Kasumi-1 (cell line): ENCODE measurements around the gene SHH.
A peak's percentile ranks its signal among the peaks of the same experiment; 100 is the strongest.

Source experiments
- DNase-seq, 2 experiments: peaks; one replicate each; lab custom pipeline; 2025; lab: John Stamatoyannopoulos, UW

Gene SHH

DNA sequence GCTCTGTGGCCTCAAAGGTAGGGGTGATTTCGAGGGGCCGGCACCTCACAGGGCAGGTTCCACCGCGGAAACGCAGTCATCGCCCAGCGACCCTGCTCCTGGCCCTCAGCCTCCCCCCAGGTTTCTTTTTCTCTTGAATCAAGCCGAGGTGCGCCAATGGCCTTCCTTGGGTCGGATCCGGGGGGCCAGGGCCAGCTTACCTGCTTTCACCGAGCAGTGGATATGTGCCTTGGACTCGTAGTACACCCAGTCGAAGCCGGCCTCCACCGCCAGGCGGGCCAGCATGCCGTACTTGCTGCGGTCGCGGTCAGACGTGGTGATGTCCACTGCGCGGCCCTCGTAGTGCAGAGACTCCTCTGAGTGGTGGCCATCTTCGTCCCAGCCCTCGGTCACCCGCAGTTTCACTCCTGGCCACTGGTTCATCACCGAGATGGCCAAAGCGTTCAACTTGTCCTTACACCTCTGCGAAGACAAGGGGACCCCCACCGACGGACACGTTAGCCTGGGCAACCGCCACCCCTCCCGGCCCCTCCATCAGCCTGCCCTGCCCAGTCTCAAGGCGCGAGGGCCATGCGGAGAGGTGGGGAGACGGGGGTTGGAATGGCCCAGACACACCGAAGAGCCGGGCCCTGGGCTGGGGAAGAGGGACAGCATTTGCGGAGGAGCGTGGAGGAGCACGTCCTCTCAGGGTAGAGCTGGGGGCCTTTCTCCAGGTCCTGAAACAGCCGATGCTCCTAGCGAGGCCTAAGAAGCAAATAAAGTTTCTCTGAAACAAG lies 6.0 kb downstream of the SHH start:
- DNase-seq, result no peak

DNA sequence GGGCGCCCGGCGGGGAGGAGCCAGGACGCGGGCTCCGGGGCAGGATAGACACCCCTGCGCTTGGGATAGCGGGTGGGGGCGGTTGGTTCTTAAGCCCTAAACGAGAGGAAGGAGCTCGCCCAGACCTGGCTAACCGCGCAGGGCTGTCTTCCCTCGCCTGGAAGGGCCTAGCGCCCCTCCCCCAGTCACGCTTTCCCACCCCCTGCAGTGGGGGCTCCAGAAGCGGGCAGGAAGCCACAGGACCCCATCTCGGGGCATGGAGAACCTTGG lies 6.5 kb downstream of the SHH start:
- no peak for DNase-seq

DNA sequence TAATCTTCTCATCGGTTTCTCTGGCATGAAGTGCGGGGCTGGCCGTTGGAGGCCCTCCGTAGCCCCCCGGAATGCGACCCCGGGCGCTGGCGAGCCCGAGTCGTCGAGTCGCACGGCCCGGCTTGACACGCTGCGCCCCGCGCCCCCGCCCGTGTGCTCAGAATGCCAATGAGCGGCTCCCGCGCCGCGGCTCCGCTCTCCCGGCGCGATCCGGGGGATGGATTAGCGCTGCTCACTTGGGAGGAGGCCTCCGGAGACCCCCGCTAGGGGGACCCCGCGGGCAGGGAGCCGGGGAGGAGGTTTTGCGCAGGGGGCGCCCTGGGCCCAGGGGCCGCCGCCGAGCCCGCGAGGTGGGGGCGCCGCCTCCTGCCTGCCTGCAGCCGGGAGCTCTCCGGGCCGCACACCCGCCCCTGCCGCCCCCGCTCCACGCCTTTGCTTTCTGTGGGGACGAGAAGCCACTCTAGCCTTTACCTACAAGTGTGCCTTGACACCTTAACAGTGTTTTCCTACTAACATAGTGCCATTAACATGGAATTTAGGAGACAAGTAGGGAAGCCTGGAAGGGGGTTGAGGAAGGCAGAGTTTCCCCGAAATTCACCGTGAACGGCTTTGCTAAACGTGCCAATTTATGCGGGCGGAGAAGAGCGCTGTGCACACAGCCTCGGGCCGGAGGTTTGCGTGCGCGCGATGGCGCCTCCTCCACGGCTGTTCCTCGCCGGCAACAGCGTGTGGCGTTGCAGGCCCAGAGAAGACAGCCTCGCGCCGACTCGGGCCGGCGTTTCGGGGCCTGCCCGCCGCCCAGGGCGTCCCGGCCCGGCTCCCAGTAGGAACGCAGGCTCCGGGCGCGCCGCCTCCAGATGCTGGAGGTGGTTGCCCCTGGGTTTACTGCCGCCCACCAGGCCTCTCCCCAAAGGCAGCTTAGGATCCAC lies 7.1 kb downstream of the SHH start:
- DNase-seq, result peak; percentile 63 to 66

DNA sequence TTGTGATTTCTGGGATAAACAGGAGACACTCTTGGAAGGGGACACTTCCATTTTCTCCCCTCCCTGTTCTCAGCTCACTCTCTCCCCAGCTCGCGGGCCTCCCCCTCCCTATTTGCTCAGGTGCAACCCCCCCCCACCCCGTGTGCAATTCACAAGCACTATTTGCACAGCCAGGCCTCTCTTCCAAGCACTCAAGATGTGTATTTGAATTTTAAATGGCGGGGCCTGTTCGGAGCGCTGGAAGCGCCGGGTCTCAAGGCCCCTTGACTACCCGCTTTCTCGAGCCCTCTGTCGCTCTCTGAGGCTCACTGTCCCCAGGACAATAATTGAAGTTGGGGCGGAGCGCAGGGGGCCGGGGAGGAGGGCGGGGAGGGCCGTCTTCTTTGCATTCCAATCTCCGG lies 7.8 kb downstream of the SHH start:
- DNase-seq, result peak; percentile 15 to 32

DNA sequence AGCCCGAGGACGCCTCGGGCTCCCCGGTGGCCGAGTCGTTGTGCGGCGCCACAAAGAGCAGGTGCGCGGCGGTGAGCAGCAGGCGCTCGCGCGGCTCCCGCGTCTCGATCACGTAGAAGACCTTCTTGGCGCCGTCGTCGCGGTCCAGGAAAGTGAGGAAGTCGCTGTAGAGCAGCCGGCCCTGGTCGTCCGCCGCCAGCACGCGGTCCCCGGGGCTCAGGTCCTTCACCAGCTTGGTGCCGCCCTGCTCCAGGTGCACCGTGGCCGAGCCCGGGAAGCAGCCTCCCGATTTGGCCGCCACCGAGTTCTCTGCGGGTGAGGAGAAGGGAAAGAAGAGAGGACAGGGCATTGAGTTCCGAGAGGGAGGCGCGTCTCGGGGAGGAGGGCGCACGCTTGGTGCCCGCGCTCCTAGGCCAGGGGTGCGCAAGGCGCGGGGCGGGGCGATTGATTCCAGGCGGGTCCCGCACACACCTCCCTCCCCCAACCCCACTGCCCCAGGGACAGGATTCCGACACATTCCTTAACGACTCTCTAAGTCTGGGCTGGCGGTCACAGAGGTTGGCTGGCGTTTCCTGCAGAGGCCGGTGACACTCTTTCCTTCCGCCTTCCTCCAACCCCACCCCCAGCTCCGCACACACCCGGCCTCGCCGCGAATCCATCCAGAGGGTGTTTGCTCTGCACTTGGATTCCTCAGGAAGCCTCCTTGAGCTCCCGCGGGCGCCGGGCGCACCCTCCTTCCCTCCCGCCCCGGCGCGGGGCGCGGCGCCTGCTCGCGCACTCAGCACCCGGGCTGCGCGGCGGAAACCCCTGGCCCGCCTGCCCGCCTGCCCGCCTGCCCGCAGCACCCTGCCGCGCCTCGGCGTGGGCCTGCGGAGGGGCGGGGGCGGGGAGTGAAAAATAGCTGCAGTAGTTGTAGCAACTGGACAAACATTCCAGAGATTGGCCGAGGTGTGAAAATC lies 8.6 kb downstream of the SHH start:
- peak; percentile 62 to 86 for DNase-seq

DNA sequence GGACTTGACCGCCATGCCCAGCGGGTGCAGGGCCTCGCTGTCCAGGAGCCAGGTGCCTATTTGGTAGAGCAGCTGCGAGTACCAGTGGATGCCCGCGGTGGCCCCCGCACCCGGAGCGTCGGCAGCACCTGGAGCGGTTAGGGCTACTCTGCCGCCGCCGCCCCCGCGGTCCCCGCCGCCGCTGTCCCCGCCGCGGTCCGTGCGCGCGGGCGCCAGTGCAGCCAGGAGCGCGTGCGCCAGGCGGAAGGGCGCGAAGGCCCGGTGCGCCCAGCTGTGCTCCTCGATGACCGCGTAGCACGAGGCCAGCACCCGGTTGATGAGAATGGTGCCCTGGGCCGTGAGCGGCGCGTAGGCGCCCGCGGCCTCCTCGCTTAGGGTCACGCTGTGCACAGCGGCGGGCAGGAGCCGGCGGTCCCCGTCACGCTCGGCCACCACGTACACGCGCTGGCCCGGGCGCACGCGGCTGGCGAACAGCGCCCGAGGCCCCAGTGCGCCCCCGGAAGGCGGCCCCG lies 9.3 kb downstream of the SHH start:
- DNase-seq, result no peak

DNA sequence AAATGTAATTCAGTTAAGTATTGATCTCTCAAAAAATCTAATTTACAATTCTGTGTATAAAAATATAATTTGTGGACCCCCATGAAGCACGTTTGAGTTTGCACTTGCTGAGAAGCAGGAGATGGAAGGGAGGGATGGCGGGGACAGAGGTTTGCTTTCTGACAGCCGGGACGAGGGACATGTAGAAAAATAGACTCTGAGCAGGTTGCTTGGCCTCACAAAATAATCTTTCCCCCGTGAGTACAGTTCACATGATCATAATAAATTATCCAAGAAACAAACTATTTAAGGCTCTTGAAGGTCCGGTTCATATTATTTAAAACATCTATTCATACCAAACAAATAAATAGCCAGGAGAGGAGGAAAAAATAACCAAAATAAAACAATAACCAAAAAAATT lies 10.0 kb downstream of the SHH start:
- DNase-seq, result no peak

DNA sequence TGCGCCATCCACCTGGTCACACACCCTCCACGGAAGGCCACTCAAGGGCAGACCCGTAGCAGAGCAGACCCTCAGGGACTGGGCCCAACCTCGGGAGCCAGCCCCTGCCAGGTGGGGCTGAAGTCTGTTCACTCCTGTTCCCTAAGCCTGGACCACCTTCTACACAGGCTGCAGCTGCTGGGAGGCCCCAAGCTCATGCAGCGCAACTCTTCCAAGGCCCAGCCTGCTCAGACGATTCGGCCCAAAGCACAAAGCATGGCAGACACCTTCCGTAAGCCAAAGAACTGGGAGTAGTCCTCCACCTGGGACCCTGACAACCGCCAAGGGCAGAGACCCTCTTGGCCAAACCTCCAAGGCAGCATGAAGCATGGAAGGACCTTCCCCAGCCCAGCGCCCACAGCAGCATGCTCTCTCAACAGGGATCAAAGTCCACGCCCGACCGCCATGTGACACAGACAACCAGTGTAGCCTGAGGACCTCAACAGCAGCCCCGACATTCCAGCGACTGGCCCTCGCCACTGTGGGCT lies 11.5 kb downstream of the SHH start:
- no peak for DNase-seq

DNA sequence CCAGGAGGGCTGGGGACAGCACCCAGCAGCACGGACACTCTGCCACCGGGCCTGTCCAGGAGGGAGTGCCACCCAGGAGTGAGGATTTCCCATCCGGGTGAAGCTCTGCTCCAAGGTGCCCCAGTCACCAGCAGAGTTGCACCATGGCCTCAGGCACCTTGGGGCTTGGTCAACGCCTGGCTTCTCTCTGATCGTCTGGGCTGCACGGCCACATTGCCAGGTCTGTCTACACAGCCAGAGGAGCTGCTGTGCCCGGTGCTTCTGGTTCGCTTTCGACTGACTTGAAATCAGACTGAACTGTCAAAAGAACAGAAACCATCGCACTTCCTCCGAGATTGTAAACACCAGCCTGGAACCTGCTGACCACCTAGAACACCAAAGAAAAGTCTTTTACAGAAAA lies 12.0 kb downstream of the SHH start:
- DNase-seq, result no peak

DNA sequence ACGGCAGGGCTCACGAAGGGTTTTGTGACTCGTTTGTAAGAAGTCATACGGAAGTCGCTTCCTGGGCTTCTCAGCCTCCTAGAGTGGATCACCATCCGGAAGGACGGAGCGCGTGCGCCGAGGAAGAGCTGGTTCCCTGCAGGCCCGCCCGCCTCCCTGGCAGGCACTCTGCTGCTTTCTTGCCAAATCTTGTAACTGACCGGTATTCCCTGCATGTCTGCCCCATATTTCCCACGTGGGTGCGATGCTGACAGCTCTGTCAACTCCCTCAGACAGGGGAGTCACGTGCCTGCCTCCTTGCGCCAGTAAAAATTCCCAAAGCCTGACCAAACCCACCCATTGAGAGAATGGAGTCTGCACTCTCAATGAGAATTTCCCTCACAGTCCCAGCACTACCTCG lies 12.7 kb downstream of the SHH start:
- DNase-seq, result no peak

DNA sequence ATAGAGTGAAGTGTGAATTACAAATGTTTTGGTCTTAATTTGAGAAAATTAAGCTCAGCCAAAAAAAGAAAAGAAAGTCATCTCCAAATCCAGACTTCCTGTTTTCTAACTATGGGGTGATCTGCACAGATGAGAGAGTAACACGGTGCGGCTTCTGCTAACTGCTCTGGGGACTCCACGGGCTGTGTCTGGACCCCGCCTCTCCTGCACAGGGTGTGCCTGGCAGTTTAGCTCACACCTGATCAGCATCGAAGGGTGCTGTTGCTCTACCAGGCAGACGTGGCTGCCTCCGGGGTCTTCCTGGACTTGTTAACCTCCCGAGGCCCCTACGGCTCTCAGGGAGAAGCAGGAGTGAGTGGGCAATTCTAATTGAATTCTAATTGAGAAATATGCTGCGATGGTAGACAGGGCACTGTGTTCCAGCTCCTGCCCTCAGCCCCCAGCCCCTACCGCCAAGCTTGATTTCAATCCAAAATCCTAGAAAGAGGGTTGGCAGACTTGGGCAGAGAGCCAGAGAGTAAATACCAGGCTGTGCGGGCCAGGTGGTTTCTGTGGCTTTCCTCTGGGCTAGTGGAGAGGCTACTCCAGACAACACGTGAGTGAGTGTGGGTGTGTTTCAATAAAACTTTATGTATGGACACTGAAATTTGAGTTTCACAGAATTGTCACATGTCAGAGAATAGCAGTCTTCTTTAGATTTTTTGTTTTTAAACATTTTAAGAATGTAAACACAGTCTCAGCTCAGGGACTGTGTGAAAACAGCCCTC lies 13.4 kb downstream of the SHH start:
- peak; percentile 60 for DNase-seq

DNA sequence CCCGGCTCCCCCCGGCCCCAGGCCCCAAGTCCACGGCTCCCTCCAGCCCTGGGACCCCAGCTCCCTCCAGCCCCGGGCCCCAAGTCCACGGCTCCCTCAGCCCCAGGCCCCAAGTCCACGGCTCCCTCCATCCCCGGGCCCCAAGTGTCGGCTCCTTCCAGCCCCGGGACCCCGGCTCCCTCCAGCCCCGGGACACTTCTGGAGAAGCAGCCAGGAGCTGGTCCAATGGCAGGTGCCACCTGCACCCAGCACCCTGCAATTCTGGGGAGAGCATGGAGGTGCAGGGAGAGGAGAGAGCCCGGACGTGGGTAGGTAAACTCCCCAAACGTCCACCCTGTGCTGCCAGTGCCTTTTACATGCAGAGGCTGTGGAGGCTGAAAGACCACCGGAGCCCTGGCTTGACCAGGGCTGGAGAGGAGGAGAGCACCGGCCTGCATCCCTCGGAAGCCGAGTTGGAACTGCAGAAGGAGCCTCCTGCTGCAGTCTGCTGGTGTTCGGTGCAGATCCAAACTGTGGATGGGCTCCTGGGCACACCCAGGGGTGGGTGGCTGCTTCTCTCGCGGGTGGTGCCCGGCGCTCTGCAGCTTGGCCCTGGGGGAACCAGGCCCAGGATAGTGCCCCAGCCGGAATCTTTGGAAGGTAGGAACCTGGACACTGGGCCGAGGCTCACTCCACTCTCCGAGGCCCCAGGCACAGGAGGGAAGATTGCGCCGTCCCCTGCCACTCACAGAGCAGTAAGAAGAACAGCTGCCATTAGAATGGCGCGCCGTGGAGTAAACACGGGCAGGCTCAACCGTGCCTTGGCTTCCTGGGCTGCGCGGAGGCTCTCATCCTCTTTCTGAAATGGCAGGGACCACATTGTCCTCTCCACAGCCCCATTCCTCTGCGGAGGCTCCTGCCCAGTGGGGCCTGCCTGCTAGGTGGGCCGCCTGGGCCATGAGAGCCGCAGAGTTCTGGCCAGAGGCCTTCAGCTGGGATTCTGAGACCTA lies 14.7 kb downstream of the SHH start:
- no peak for DNase-seq

DNA sequence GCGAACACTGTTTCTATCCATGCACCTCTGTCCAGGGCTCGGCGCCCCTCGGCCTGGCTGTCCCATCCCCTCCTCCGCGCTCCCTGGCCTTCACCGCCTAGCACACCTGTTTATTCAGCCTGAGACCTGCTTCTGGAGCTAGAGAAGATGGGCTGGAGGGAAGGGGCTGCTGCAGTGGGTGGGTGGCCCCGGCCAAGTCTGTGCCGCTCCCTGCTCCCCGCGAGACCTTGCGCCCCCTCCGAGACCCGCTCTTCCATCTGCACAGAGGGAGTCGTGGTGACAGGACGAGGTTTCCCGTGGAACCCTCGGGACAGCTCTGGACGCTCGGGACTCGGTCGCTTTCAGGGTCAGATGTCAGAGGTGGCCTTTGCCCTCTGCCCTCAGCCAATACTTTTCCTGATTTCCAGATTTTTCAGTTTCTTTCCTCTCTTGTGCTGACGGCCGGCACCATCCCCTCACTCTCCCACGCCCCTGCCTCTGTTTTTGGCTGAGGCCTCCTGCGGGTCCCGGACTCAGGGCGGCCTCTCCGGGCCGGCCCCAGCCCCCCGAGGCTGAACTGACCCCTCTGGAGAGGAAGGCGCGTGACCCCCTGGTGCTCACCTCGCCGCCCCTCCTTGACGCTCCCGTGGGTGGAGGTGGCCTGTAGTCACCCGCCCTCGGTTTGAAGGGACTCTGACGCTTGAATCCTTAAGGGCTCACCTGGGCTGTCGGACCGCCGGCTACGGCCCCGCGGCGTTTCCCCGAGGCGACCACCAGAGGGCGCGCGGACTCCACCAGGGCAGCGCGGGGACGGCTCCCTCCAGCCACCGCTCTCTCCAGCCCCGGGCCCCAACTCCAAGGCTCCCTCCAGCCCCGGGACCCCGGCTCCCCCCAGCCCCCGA lies 15.6 kb downstream of the SHH start:
- DNase-seq, result peak; percentile 12 to 32

DNA sequence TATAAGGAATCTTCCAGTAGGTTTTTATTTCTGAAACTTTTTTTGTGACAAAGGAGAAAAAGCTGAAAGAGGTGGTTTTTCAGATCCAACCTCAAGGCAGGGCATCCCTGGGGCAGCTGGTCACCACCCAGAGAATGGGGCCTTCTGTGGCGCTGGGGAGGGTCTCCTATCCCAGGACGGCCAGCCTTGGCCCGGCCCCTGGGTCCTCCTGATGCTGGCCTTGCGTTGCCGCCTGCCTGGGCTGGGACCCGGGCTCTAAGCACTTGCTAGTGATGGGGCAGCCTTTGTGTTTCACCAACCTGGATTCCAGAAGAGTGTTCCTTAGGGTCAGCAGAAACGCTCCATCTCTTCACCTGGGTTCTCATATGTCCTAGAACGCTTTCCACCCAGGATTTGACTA lies 16.3 kb downstream of the SHH start:
- no peak for DNase-seq

DNA sequence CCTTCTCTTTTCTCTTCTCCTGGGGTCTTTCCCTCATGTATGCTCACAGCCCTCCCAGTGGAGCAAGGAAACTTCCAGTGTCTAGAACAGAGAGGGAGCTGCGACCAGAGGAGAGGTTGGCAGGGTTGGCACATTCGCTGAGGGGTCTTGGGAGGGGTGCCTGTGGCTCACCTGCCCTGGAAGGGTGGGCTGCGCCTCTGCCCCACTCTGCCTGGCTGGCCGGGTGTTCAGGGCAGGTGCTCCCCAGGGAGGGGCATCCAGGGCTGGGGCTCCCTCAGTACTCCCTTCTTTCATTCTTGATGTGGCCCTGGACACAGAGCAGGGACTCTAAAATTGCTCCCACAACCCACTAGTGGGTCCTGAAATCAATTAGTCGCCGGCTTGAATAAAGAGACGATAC lies 16.9 kb downstream of the SHH start:
- DNase-seq, result no peak

DNA sequence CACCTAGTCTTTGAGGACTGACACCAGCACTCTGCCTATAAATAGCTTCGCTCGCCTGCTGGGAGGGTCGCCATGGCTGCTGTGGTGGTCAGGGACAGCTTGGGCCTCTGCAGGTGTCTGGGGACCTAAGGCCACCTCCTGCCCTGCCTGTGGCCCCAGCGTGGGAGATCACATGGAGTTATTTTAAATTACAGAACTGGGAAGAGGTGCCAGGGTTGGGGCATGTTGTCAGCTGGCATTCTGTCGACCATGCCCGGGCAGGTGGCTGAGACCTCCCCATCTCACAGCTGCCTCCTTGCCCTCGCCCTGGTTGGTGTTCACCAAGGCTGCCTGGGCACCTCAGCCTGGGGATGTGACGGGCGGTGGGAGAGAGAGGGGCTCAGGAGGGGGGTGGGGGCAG lies 18.1 kb downstream of the SHH start:
- no peak for DNase-seq

DNA sequence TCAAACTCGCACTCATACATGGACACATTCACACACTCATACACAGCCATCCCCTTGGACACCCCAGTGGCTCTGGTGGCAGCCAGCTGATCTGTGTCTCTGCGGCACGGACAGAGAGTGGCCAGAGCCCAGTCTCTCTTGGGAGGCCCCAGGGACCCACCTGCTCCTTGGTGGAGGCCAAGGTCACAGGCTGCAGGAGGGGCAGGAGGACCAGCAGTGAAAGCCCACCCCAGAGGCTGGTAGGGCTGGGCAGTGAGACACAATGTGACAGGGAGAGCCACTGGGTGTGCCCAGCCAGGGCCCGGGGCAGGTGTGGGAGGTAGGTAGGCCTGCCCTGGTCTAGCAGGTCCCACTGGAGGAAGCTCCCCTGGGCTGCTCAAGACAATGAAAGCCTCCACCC lies 18.5 kb downstream of the SHH start:
- DNase-seq, result no peak

DNA sequence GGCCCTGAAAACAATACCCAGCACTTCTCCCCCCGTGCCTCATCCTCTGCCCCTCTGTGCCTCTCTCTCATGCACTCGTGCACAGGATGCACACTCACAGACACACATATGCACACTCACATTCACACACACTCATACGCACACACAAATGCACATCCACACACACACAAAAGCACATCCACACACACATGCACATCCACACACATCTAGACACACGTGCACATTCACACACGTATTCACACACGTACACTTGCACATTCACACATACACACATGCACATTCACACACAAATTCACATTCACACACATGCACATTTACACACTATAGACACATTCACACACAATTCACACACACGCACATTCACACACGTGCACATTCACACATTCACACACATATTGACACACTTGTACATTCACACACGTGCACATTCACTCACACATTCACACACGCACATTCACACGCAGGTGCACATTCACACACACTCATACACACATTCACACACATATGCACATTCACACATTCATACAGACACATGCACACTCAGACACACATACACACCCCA lies 19.2 kb downstream of the SHH start:
- DNase-seq, result no peak
